ENCODE data around the gene OR2T6.

- no peak for TF ChIP-seq REST (IDR thresholded peaks at IDR 0.05; ENCODE audit: insufficient read depth in 1 of 2, low read depth in 2 of 2, low read length in 2 of 2)
- TF ChIP-seq FOXP2 (optimal IDR thresholded peaks at IDR 0.05; ENCODE audit: borderline replicate concordance, extremely low read depth, extremely low read length, insufficient read depth): no peak
Observed at GRCh38 chr1:248393050-248393449, 17.5 kb downstream of the OR2T6 start.
